ENCODE data around the gene TNS2.

DNA sequence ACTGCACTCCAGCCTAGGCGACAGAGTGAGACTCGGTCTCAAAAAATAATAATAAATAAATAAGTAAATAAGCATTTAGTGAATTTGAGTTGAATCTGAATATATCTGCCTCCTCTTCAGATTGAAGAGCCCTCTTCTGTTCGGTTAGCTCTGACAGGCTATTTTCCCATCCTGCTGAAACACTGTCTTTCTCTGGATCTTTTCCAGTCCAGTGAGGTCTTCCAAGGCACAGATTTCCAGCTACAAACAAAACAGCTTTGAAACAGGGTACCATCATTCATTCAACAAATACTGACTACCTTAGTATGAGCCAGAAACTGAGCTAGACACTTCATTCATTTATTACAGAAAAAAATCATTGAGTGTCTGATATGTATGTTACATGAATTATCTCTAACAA lies 36.5 kb downstream of the TNS2 start:
- TF ChIP-seq TAF1 (IDR thresholded peaks at IDR 0.05; ENCODE audit: low read depth, low read length) (no peak), POLR2AphosphoS5 (IDR thresholded peaks at IDR 0.05; ENCODE audit: low read depth, low read length) (no peak), POLR2A (IDR thresholded peaks at IDR 0.05; ENCODE audit: low read depth, low read length) (no peak), SPI1 (IDR thresholded peaks at IDR 0.05; ENCODE audit: low read depth, low read length) (no peak), POU2F2 (IDR thresholded peaks at IDR 0.05; ENCODE audit: low read depth, low read length) (no peak)

All from GM12891 (cell line).